Left renal pelvis (tissue), 4 donors: ENCODE data around the gene PNISR. TPM values are rescaled to one million over a fixed set of nuclear protein-coding genes. Genes with fewer than 3 reads are reported as not detected.

Source experiments
- DNase-seq, 4 donors: peaks; one replicate each; pipeline ENCODE4 v3.0.0-alpha.2; 2013; ENCODE audit warnings: low read depth in 4 of 4, low spot score in 3 of 4
- polyA plus RNA-seq, 4 donors: library from polyadenylated mRNA; unstranded; fragments of 120-200 nt; gene quantifications; one replicate each; pipeline ENCODE4 v1.2.1, GENCODE V29; 2013; ENCODE audit not compliant: insufficient read length in 4 of 4

The PNISR gene
- polyA plus RNA-seq, 4 donors: 238 to 415 (median 323) TPM

- no peak for DNase-seq
These were observed 76.6 kb downstream of the PNISR start for GRCh38 chr6:99348288-99349170.

Other genes starting within 250 kb of the PNISR start
- 1 to 10 TPM; 4.7 to 9.3 (median 5.6) TPM for gene FAXC, start 75.6 kb downstream of the PNISR start, polyA plus RNA-seq
- 10 to 100 TPM; 10.4 to 13.2 (median 12.3) TPM for gene COQ3, start 31.1 kb downstream of the PNISR start, polyA plus RNA-seq
- gene USP45, start 90.1 kb upstream of the PNISR start, polyA plus RNA-seq: 10 to 100 TPM in 2 of 4 donors, 1 to 10 TPM in 2; 8.0 to 13.1 (median 10.6) TPM
- 10 to 100 TPM; 59.4 to 94.1 (median 88.0) TPM for gene CCNC, start 143.4 kb upstream of the PNISR start, polyA plus RNA-seq
- gene PRDM13, start 181.5 kb upstream of the PNISR start, polyA plus RNA-seq: not detected